ENCODE measurements around the gene NOL3.

NOL3 gene

DNA sequence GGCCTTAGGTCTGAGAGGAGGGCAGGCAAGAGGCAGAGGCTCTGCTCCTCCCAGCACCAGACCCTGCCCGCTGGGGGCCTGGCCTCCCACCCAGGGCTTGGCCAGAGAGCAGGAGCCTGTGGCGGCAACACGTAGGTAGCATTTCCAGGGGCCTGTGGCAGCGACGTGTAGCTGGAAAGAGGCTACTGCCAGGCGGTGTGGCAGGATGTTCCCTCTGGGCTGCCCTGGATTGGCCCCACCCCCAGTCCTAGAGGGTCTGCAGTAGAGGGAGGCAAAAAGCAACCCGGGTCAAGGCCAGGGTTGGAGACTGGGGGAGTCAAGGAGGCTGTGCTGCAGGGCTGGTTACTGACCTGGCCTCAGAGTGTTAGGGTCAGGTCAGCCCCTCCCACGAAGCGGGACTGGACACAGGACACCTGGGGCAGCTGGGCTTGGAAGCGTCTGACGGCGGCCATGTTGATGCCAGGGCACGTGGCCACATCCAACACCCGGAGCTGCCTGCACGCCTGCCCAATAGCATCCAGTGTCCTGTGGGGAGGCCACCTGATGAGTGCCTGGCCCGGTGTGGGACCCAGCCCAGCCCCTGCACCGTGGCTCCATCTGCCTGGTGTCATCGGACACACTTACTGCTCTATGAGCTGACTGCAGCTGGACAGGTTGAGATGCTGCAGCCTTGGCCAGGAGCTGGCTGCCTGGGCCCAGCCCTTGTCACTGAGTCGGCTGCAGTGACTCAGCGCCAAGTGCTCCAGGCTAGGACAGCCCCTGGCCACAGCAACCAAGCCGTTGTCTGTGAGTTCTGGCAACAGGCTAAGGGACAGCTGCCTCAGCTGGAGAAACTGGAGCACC is 37.1 kb downstream of the NOL3 start:
- Histone ChIP-seq H3K4me1 (ENCODE audit: control insufficient read depth, insufficient read depth, low read length) (no peaks in the 10 kb centered on the region), H3K9ac (ENCODE audit: low read length in 2 of 2) (no peak overlapping the region), H3K4me3 (ENCODE audit: low read length in 2 of 2) (no peak overlapping the region), H3K27ac (ENCODE audit: low read length) (no peak overlapping the region), H3K9me3 (ENCODE audit: control insufficient read depth in 2 of 2, low read length in 2 of 2) (no peaks in the 10 kb centered on the region), H3K36me3 (ENCODE audit: control insufficient read depth in 2 of 2, insufficient read depth in 2 of 2, low read length in 2 of 2) (peaks cover 0 to 8% of the 10 kb centered on the region in 2 donors), H3K27me3 (ENCODE audit: control insufficient read depth in 1 of 2, insufficient read depth in 2 of 2, low read length in 2 of 2) (no peaks in the 10 kb centered on the region)

- no peak overlapping the region for H3K9ac ChIP-seq (ENCODE audit: low read length in 2 of 2)
- peaks cover 0 to 6% of the 10 kb centered on the region in 2 donors for H3K36me3 ChIP-seq (ENCODE audit: control insufficient read depth in 2 of 2, insufficient read depth in 2 of 2, low read length in 2 of 2)
- H3K4me1 ChIP-seq (ENCODE audit: control insufficient read depth, insufficient read depth, low read length) = no peaks in the 10 kb centered on the region
- no peak overlapping the region for H3K4me3 ChIP-seq (ENCODE audit: low read length in 2 of 2)
- H3K27ac ChIP-seq (ENCODE audit: low read length) = no peak overlapping the region
- H3K27me3 ChIP-seq (ENCODE audit: control insufficient read depth in 1 of 2, insufficient read depth in 2 of 2, low read length in 2 of 2) = no peaks in the 10 kb centered on the region
- H3K9me3 ChIP-seq (ENCODE audit: control insufficient read depth in 2 of 2, low read length in 2 of 2) = no peaks in the 10 kb centered on the region
Observed at GRCh38 chr16:67208154-67208896, 38.0 kb downstream of the NOL3 start.

DNA sequence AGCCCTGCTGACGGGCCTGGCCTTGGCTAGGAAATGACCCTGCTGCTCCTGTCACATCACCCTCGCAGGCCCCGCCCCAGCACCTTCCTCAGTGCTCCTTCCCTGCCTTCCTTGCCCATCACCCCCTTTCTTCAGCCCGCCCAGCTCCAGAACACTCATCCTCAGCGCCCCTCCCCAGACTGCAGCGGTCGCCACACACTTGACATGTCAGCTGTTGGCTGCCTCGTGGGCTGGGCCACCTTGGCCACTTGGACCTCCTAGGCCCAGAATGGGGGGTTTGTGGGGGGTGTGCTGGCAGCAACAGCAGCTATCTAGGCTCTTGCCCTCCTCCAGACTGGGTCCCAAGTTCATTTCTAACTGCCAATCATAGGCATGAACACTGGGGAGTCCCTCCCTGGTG is 39.2 kb downstream of the NOL3 start:
- Histone ChIP-seq H3K27ac (ENCODE audit: low read length) (no peak overlapping the region), H3K4me1 (ENCODE audit: control insufficient read depth, insufficient read depth, low read length) (no peaks in the 10 kb centered on the region), H3K9me3 (ENCODE audit: control insufficient read depth in 2 of 2, low read length in 2 of 2) (no peaks in the 10 kb centered on the region), H3K36me3 (ENCODE audit: control insufficient read depth in 2 of 2, insufficient read depth in 2 of 2, low read length in 2 of 2) (peaks cover 0 to 6% of the 10 kb centered on the region in 2 donors), H3K27me3 (ENCODE audit: control insufficient read depth in 1 of 2, insufficient read depth in 2 of 2, low read length in 2 of 2) (no peaks in the 10 kb centered on the region), H3K4me3 (ENCODE audit: low read length in 2 of 2) (no peak overlapping the region), H3K9ac (ENCODE audit: low read length in 2 of 2) (no peak overlapping the region)

DNA sequence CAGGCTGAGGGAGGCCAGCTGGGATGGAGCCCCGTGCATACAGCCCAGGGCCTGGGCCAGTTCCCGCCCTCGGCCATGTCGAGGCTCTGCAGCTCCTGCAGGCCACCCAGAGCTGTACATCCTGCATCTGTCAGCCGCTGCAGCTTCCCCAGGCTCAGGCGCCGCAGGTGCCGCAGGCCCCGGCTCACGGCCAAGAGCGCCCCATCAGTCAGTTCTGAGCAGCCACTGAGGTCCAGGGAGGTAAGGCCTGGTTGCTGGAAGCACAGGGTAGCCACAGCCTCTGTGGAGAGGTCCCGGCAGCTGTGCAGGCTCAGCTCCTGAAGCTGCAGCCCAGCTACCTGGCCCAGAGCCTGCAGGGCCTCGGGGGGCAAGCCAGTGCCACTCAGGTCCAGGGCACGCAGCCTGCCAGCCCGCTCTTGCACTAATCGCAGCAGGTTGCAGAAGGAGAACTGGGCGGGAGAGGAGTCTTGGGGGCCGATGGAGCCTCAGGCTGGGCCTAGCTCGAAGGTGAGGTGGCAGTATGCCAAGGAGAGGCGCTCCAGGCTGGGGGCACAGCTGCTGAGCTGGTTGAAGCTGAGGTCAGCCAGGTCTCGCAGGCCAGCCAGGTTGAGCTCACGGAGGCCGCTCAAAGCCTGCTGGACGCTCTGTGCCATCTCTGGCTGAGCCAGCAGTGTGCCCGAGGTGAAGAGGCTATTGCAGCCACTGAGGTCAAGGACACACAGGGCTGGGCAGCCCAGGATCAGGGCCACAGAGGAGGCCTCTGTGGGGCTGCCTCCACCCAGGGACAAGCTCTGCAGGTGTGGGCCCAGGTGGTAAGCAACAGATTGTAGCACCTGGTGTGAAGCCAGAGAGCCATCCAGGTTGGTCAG is 40.0 kb downstream of the NOL3 start:
- no peak overlapping the region for H3K4me3 ChIP-seq (ENCODE audit: low read length in 2 of 2)
- no peaks in the 10 kb centered on the region for H3K9me3 ChIP-seq (ENCODE audit: control insufficient read depth in 2 of 2, low read length in 2 of 2)
- H3K27ac ChIP-seq (ENCODE audit: low read length) = no peak overlapping the region
- no peaks in the 10 kb centered on the region for H3K4me1 ChIP-seq (ENCODE audit: control insufficient read depth, insufficient read depth, low read length)
- H3K36me3 ChIP-seq (ENCODE audit: control insufficient read depth in 2 of 2, insufficient read depth in 2 of 2, low read length in 2 of 2) = peaks cover 0 to 7% of the 10 kb centered on the region in 2 donors
- no peaks in the 10 kb centered on the region for H3K27me3 ChIP-seq (ENCODE audit: control insufficient read depth in 1 of 2, insufficient read depth in 2 of 2, low read length in 2 of 2)
- H3K9ac ChIP-seq (ENCODE audit: low read length in 2 of 2) = no peak overlapping the region

- Histone ChIP-seq H3K27me3 (ENCODE audit: control insufficient read depth in 1 of 2, insufficient read depth in 2 of 2, low read length in 2 of 2) (no peaks in the 10 kb centered on the region), H3K9ac (ENCODE audit: low read length in 2 of 2) (no peak overlapping the region), H3K4me3 (ENCODE audit: low read length in 2 of 2) (no peak overlapping the region), H3K36me3 (ENCODE audit: control insufficient read depth in 2 of 2, insufficient read depth in 2 of 2, low read length in 2 of 2) (peaks cover 0 to 4% of the 10 kb centered on the region in 2 donors), H3K27ac (ENCODE audit: low read length) (no peak overlapping the region), H3K4me1 (ENCODE audit: control insufficient read depth, insufficient read depth, low read length) (peaks cover 2% of the 10 kb centered on the region), H3K9me3 (ENCODE audit: control insufficient read depth in 2 of 2, low read length in 2 of 2) (no peaks in the 10 kb centered on the region)
Observed at GRCh38 chr16:67211674-67212073, 41.3 kb downstream of the NOL3 start.

GRCh38 chr16:67212766-67213165 is 42.4 kb downstream of the NOL3 start:
- peaks cover 0 to 6% of the 10 kb centered on the region in 2 donors for H3K36me3 ChIP-seq (ENCODE audit: control insufficient read depth in 2 of 2, insufficient read depth in 2 of 2, low read length in 2 of 2)
- H3K27me3 ChIP-seq (ENCODE audit: control insufficient read depth in 1 of 2, insufficient read depth in 2 of 2, low read length in 2 of 2) = no peaks in the 10 kb centered on the region
- H3K9ac ChIP-seq (ENCODE audit: low read length in 2 of 2) = no peak overlapping the region
- no peak overlapping the region for H3K27ac ChIP-seq (ENCODE audit: low read length)
- peaks cover 2% of the 10 kb centered on the region for H3K4me1 ChIP-seq (ENCODE audit: control insufficient read depth, insufficient read depth, low read length)
- no peaks in the 10 kb centered on the region for H3K9me3 ChIP-seq (ENCODE audit: control insufficient read depth in 2 of 2, low read length in 2 of 2)
- no peak overlapping the region for H3K4me3 ChIP-seq (ENCODE audit: low read length in 2 of 2)

DNA sequence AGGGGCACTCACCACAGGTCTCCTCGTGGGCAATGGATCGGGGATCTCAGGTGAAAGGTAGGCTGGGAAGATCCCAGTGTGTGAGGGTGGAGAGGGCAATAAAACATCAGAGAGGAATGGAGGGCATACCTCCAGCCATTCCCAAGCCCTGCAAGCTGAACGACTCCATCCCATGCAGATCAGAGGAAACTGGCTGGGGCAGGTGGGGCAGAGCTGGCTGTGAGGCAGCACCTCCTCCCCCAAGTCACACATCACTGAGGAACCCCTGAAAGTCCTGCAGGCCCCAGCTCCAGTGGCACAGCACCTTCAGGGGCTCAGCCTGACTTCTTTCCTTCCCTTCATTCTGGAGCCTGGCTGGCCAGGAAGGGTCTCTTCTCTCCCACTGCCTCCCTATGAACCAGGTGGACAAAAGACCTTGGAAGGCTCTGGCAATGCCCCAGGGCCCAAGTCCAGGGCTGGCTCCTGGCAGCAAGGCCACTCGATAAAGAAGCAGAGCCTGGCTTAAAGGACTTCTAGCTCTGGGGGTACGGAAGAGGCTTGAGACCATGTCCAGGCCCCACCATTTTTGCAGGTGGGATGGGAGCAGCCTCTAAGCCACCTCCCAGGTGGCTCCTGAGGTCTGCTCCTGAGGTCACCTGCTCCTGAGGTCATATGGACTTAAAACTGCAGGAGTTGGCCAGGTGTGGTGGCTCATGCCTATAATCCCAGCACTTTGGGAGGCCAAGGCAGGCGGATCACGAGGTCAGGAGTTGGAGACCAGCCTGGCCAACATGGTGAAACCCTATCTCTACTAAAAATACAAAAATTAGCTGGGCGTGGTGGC is 43.1 kb downstream of the NOL3 start:
- H3K27ac ChIP-seq (ENCODE audit: low read length) = no peak overlapping the region
- H3K9me3 ChIP-seq (ENCODE audit: control insufficient read depth in 2 of 2, low read length in 2 of 2) = no peaks in the 10 kb centered on the region
- H3K9ac ChIP-seq (ENCODE audit: low read length in 2 of 2) = no peak overlapping the region
- H3K4me1 ChIP-seq (ENCODE audit: control insufficient read depth, insufficient read depth, low read length) = peaks cover 2% of the 10 kb centered on the region
- peaks cover 0 to 6% of the 10 kb centered on the region in 2 donors for H3K36me3 ChIP-seq (ENCODE audit: control insufficient read depth in 2 of 2, insufficient read depth in 2 of 2, low read length in 2 of 2)
- H3K4me3 ChIP-seq (ENCODE audit: low read length in 2 of 2) = no peak overlapping the region
- no peaks in the 10 kb centered on the region for H3K27me3 ChIP-seq (ENCODE audit: control insufficient read depth in 1 of 2, insufficient read depth in 2 of 2, low read length in 2 of 2)

DNA sequence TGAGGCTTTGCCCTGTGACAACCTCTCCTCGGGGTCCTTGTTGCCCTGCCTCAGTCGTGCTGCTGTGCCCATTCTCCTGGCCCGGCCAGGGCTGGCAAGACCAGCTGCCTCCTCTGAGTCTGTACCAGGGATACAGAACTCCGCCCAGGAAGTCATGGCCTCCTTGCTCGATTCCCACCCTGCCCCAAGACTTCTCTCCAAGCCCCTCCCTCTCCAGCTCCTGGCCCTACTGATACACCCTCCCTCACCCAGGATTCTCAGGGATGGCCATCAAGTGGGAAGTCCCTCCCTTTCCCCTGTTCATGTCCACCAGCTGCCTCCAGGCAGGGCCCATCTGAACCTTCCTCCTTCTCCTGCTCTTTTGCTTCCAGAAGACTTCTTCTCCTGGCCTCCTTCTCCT is 45.4 kb downstream of the NOL3 start:
- peaks cover 2% of the 10 kb centered on the region for H3K4me1 ChIP-seq (ENCODE audit: control insufficient read depth, insufficient read depth, low read length)
- no peaks in the 10 kb centered on the region for H3K9me3 ChIP-seq (ENCODE audit: control insufficient read depth in 2 of 2, low read length in 2 of 2)
- peaks cover 0 to 6% of the 10 kb centered on the region in 2 donors for H3K36me3 ChIP-seq (ENCODE audit: control insufficient read depth in 2 of 2, insufficient read depth in 2 of 2, low read length in 2 of 2)
- H3K27me3 ChIP-seq (ENCODE audit: control insufficient read depth in 1 of 2, insufficient read depth in 2 of 2, low read length in 2 of 2) = no peaks in the 10 kb centered on the region
- H3K27ac ChIP-seq (ENCODE audit: low read length) = no peak overlapping the region
- no peak overlapping the region for H3K4me3 ChIP-seq (ENCODE audit: low read length in 2 of 2)
- no peak overlapping the region for H3K9ac ChIP-seq (ENCODE audit: low read length in 2 of 2)

DNA sequence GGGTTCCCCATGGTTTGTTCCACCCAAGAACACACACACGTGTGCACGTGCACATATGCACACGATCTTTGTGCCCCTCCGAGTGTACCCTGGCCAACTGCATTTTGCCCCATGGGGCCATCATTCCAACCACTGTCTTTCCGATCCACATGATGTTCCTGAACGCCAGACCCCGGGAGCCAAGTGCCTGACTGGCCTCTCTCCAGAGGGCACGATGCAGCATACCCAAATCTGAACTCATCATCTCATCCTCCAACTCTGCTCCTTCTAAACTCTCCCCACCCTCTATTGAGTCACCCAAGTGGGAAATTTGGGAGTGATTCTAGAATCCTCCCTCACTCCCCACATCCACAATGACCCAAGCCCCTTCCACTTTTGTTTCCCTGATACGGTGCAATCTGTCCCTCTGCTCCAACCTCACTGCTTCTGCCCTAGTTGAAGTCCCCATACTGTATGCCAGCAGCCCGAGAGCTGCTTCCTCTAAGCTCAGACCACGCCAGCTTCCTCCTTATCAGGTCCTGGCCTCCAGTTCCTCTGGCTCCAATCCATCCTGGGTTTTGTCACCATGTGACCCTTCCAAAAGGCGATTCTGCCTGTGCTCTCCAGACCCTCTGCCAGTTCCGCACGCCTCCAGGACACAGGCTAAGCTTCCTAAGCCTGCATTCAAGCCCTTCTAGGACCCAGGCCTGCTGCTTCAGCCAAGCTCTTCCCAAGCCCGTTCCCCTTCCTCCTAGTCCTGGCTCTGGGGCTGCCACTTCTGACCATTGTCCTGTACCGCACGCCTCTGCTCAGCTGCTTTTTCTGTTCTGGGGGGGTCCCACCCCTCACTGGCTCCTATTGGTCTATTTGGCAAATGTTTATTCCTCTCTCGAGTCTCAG is 46.5 kb downstream of the NOL3 start:
- no peak overlapping the region for H3K9ac ChIP-seq (ENCODE audit: low read length in 2 of 2)
- H3K4me3 ChIP-seq (ENCODE audit: low read length in 2 of 2) = no peak overlapping the region
- H3K36me3 ChIP-seq (ENCODE audit: control insufficient read depth in 2 of 2, insufficient read depth in 2 of 2, low read length in 2 of 2) = peaks cover 0 to 4% of the 10 kb centered on the region in 2 donors
- H3K9me3 ChIP-seq (ENCODE audit: control insufficient read depth in 2 of 2, low read length in 2 of 2) = no peaks in the 10 kb centered on the region
- H3K27me3 ChIP-seq (ENCODE audit: control insufficient read depth in 1 of 2, insufficient read depth in 2 of 2, low read length in 2 of 2) = no peaks in the 10 kb centered on the region
- H3K4me1 ChIP-seq (ENCODE audit: control insufficient read depth, insufficient read depth, low read length) = peaks cover 2% of the 10 kb centered on the region
- no peak overlapping the region for H3K27ac ChIP-seq (ENCODE audit: low read length)

All from stomach smooth muscle (tissue), 2 donors.